H1 (cell line): Measurements from ENCODE around the gene HUWE1. TPM values are rescaled to one million over a fixed set of nuclear protein-coding genes. Genes with fewer than 3 reads are reported as not detected.

Experiments used
- CTCF ChIA-PET: fragments of 300-600 bp; sonication (Branson Sonifier 250); formaldehyde crosslinking; loops from one replicate; lab custom pipeline; 2021; ENCODE audit not compliant: partially characterized antibody; lab: Charles Lee
- POLR2A ChIA-PET: fragments of 300-600 bp; sonication (Branson Sonifier 250); formaldehyde crosslinking; loops from one replicate; lab custom pipeline; 2021; ENCODE audit warnings: inconsistent platforms; ENCODE audit not compliant: partially characterized antibody; lab: Charles Lee
- DNase-seq, 2 experiments: peaks; one replicate each; pipeline versions ENCODE4 v3.0.0 to v3.0.0-alpha.2; 2010 to 2022; ENCODE audit warnings: low spot score in 2 of 2, low read depth in 1 of 2, mixed read lengths in 1 of 2
- FAIRE-seq: peaks from 2 replicates; lab custom pipeline; 2011; peaks lifted over from hg19 to GRCh38; lab: Jason Lieb, UNC
- H2AFZ ChIP-seq: 2 replicates; pipeline ENCODE4 v1.8.1; 2012; ENCODE audit warnings: low read length, inconsistent platforms
- H2AK5ac ChIP-seq: 2 replicates; pipeline ENCODE4 v1.6.1; 2013; ENCODE audit warnings: low read depth, low read length
- H2BK120ac ChIP-seq: replicated peaks from 2 replicates; pipeline ENCODE3; 2013; ENCODE audit warnings: low read depth, low read length, inconsistent platforms
- H2BK12ac ChIP-seq: 2 replicates; pipeline ENCODE4 v1.6.1; 2013; ENCODE audit warnings: low read depth, low read length
- H2BK15ac ChIP-seq: 2 replicates; pipeline ENCODE4 v1.6.1; 2013; ENCODE audit warnings: low read length
- H2BK20ac ChIP-seq: 2 replicates; pipeline ENCODE4 v1.6.1; 2013; ENCODE audit warnings: low read length
- H2BK5ac ChIP-seq: 2 replicates; pipeline ENCODE4 v1.6.1; 2013; ENCODE audit warnings: low read depth, low read length
- H3K14ac ChIP-seq: 2 replicates; pipeline ENCODE4 v1.6.1; 2013; ENCODE audit warnings: inconsistent platforms; ENCODE audit not compliant: insufficient read length
- H3K18ac ChIP-seq: 2 replicates; pipeline ENCODE4 v1.6.1; 2013; ENCODE audit warnings: low read length; ENCODE audit errors: extremely low read depth
- H3K23ac ChIP-seq: 2 replicates; pipeline ENCODE4 v1.6.1; 2013; ENCODE audit warnings: inconsistent platforms; ENCODE audit not compliant: insufficient read length
- H3K23me2 ChIP-seq: 2 replicates; pipeline ENCODE4 v1.6.1; 2013; ENCODE audit warnings: low read depth, low read length
- H3K27ac ChIP-seq: 2 replicates; pipeline ENCODE4 v1.6.1; 2011; ENCODE audit warnings: low read depth, low read length, inconsistent platforms
- H3K27me3 ChIP-seq, 4 experiments: replicated peaks in 1 of 4; 1 replicate in 1 of 4; 2 replicates in 3 of 4; pipeline versions ENCODE4 v1.6.1 to v1.8.1; 2011 to 2013; ENCODE audit warnings: low read length in 3 of 4, mild to moderate bottlenecking in 3 of 4, inconsistent platforms in 2 of 4, mixed read lengths in 2 of 4, moderate library complexity in 1 of 4; ENCODE audit not compliant: control insufficient read depth in 3 of 4, insufficient read depth in 3 of 4; ENCODE audit errors: extremely low read depth in 1 of 4
- H3K36me3 ChIP-seq, 4 experiments: 2 replicates each; pipeline versions ENCODE4 v1.6.1 to v1.8.1; 2011 to 2013; ENCODE audit warnings: mild to moderate bottlenecking in 4 of 4, low read length in 3 of 4, moderate library complexity in 2 of 4, control low read depth in 1 of 4, inconsistent platforms in 1 of 4; ENCODE audit not compliant: insufficient read depth in 4 of 4, control insufficient read depth in 2 of 4
- H3K4ac ChIP-seq: replicated peaks from 2 replicates; pipeline ENCODE3; 2013; ENCODE audit warnings: low read length, low read depth, mixed read lengths, inconsistent platforms; ENCODE audit not compliant: insufficient read length
- H3K4me1 ChIP-seq, 4 experiments: replicated peaks in 1 of 4; 1 replicate in 1 of 4; 2 replicates in 3 of 4; pipeline versions ENCODE4 v1.6.1 to v1.8.1; 2011 to 2013; ENCODE audit warnings: low read length in 3 of 4, inconsistent platforms in 2 of 4, mixed read lengths in 1 of 4; ENCODE audit not compliant: insufficient read depth in 4 of 4, control insufficient read depth in 3 of 4
- H3K4me2 ChIP-seq, 2 experiments: 2 replicates each; pipeline versions ENCODE4 v1.6.1 to v1.8.1; 2011 to 2013; ENCODE audit warnings: low read depth in 2 of 2, low read length in 2 of 2, control low read depth in 1 of 2, inconsistent platforms in 1 of 2, mild to moderate bottlenecking in 1 of 2; ENCODE audit not compliant: insufficient read depth in 1 of 2
- H3K4me3 ChIP-seq, 4 experiments: fragments of 200-600, 300-600 bp in 1 of 4; sonication (generic), shearing (Covaris generic), sonication (Bioruptor Twin) in 1 of 4; 2 replicates each; pipeline versions ENCODE4 v1.5.1 to v1.8.1; 2011 to 2016; ENCODE audit warnings: low read length in 4 of 4, low read depth in 3 of 4, control low read depth in 2 of 4, inconsistent platforms in 2 of 4, mild to moderate bottlenecking in 2 of 4, mixed read lengths in 1 of 4, moderate library complexity in 1 of 4; ENCODE audit not compliant: insufficient read depth in 2 of 4; ENCODE audit errors: extremely low read depth in 1 of 4
- H3K56ac ChIP-seq: replicated peaks from 2 replicates; pipeline ENCODE3; 2013; ENCODE audit warnings: low read depth, mild to moderate bottlenecking, mixed read lengths, low read length, inconsistent platforms; ENCODE audit not compliant: insufficient read length
- H3K79me1 ChIP-seq: 2 replicates; pipeline ENCODE4 v1.6.1; 2013; ENCODE audit warnings: low read depth, low read length, control low read depth
- H3K79me2 ChIP-seq, 2 experiments: 2 replicates each; pipeline versions ENCODE4 v1.6.1 to v1.8.1; 2012 to 2013; ENCODE audit warnings: low read length in 2 of 2, mild to moderate bottlenecking in 2 of 2, inconsistent platforms in 1 of 2; ENCODE audit not compliant: insufficient read depth in 2 of 2, control insufficient read depth in 1 of 2
- H3K9ac ChIP-seq, 4 experiments: replicated peaks in 1 of 4; 1 replicate in 1 of 4; 2 replicates in 3 of 4; pipeline versions ENCODE4 v1.6.1 to v1.8.1; 2011 to 2013; ENCODE audit warnings: low read depth in 3 of 4, low read length in 3 of 4, control low read depth in 2 of 4, mild to moderate bottlenecking in 2 of 4, moderate library complexity in 2 of 4, inconsistent platforms in 1 of 4; ENCODE audit errors: extremely low read depth in 1 of 4
- H3K9me3 ChIP-seq, 2 experiments: 2 replicates each; pipeline versions ENCODE4 v1.6.1 to v1.8.1; 2012 to 2013; ENCODE audit warnings: mild to moderate bottlenecking in 2 of 2, moderate library complexity in 2 of 2, control low read depth in 1 of 2, inconsistent platforms in 1 of 2, low read depth in 1 of 2, low read length in 1 of 2, mixed read lengths in 1 of 2; ENCODE audit not compliant: insufficient read depth in 2 of 2
- H4K20me1 ChIP-seq, 2 experiments: replicated peaks in 1 of 2; 2 replicates each; pipeline versions ENCODE3 to v1.8.1; 2011 to 2013; ENCODE audit warnings: inconsistent platforms in 2 of 2, low read length in 2 of 2, mild to moderate bottlenecking in 1 of 2; ENCODE audit not compliant: insufficient read depth in 2 of 2, control insufficient read depth in 1 of 2
- H4K5ac ChIP-seq: 2 replicates; pipeline ENCODE4 v1.6.1; 2013; ENCODE audit warnings: low read length, low read depth, mixed read lengths, inconsistent platforms; ENCODE audit not compliant: insufficient read length
- H4K8ac ChIP-seq: 2 replicates; pipeline ENCODE4 v1.8.0; 2013; ENCODE audit warnings: mild to moderate bottlenecking, moderate library complexity, low read length, inconsistent platforms; ENCODE audit not compliant: insufficient read depth; ENCODE audit errors: extremely low read depth
- H4K91ac ChIP-seq: replicated peaks from 2 replicates; pipeline ENCODE3; 2013; ENCODE audit warnings: low read length, mixed read lengths, inconsistent platforms; ENCODE audit not compliant: insufficient read length
- BCL11A ChIP-seq, 2 experiments: IDR thresholded peaks; one replicate each; pipeline ENCODE4 v1.6.1; 2011; ENCODE audit warnings: low read depth in 2 of 2, low read length in 2 of 2, mild to moderate bottlenecking in 2 of 2
- CHD1 ChIP-seq: IDR thresholded peaks from 2 replicates; pipeline ENCODE4 v1.6.1; 2012; ENCODE audit warnings: low read depth, low read length, improper control_type of control experiment
- EGR1 ChIP-seq: IDR thresholded peaks from 2 replicates; pipeline ENCODE4 v1.6.1; 2011; ENCODE audit warnings: low read depth, low read length, borderline replicate concordance
- FOSL1 ChIP-seq: IDR thresholded peaks from 2 replicates; pipeline ENCODE4 v1.6.1; 2011; ENCODE audit warnings: mild to moderate bottlenecking, low read depth, low read length, moderate library complexity; ENCODE audit not compliant: insufficient read depth
- KDM1A ChIP-seq: fragments of 200-600, 300-600 bp; sonication (generic); IDR thresholded peaks from 2 replicates; pipeline ENCODE4 v1.7.1; 2016; ENCODE audit warnings: mild to moderate bottlenecking, low read length, borderline replicate concordance
- KDM4A ChIP-seq: IDR thresholded peaks from one replicate; pipeline ENCODE4 v1.7.1; 2012; ENCODE audit warnings: low read depth, mild to moderate bottlenecking, moderate library complexity, low read length, inconsistent platforms; ENCODE audit not compliant: severe bottlenecking
- MAFK ChIP-seq: IDR thresholded peaks from 2 replicates; pipeline ENCODE4 v1.6.1; 2012; ENCODE audit warnings: low read depth, mild to moderate bottlenecking, improper control_type of control experiment, low read length
- NRF1 ChIP-seq: IDR thresholded peaks from 2 replicates; pipeline ENCODE4 v1.6.1; 2011; ENCODE audit warnings: mild to moderate bottlenecking, low read depth, low read length, improper control_type of control experiment
- RAD21 ChIP-seq, 2 experiments: IDR thresholded peaks in 1 of 2; conservative IDR thresholded peaks in 1 of 2; 2 replicates each; pipeline ENCODE4 v1.6.1; 2011; ENCODE audit warnings: low read depth in 2 of 2, low read length in 2 of 2, improper control_type of control experiment in 1 of 2, inconsistent platforms in 1 of 2, mild to moderate bottlenecking in 1 of 2, moderate library complexity in 1 of 2
- RBBP5 ChIP-seq: IDR thresholded peaks from 2 replicates; pipeline ENCODE4 v1.7.1; 2012; ENCODE audit warnings: low read depth, mild to moderate bottlenecking, inconsistent platforms, low read length, moderate library complexity, borderline replicate concordance
- RNF2 ChIP-seq: fragments of 200-900, 300-1000 bp; sonication (generic); IDR thresholded peaks from 2 replicates; pipeline ENCODE4 v1.7.1; 2016; ENCODE audit warnings: borderline replicate concordance, low read depth, mild to moderate bottlenecking, antibody characterized with exemption, low read length; ENCODE audit not compliant: poor library complexity, severe bottlenecking; ENCODE audit errors: missing control alignments
- RXRA ChIP-seq: IDR thresholded peaks from 2 replicates; pipeline ENCODE4 v1.6.1; 2011; ENCODE audit warnings: low read depth, mild to moderate bottlenecking, low read length, moderate library complexity; ENCODE audit not compliant: insufficient read depth
- SP1 ChIP-seq: IDR thresholded peaks from 2 replicates; pipeline ENCODE4 v1.6.1; 2011; ENCODE audit warnings: low read depth, low read length
- TAF1 ChIP-seq: IDR thresholded peaks from 2 replicates; pipeline ENCODE4 v1.6.1; 2011; ENCODE audit warnings: mild to moderate bottlenecking, low read depth, low read length
- TBP ChIP-seq: IDR thresholded peaks from 2 replicates; pipeline ENCODE4 v1.6.1; 2011; ENCODE audit warnings: low read depth, low read length, improper control_type of control experiment
- WGBS, 2 experiments: shearing (Covaris generic) in 1 of 2; methylation state at CpG; one replicate each; pipeline versions ENCODE4 v1.1.6 to v1.1.7; 2013 to 2015; ENCODE audit warnings: low lambda C conversion rate in 2 of 2, mixed read lengths in 2 of 2, inconsistent platforms in 1 of 2, low coverage in 1 of 2, missing lambda C conversion rate in 1 of 2; ENCODE audit not compliant: insufficient replicate concordance in 2 of 2, insufficient coverage in 1 of 2, insufficient read length in 1 of 2; ENCODE audit errors: extremely low coverage in 1 of 2, missing lambda C conversion rate in 1 of 2; 5-methylcytosine and 5-hydroxymethylcytosine counted together
- polyA plus RNA-seq, 7 experiments: library from polyadenylated mRNA; depleted of rRNA in 3 of 7; stranded (reverse) in 5 of 7; unstranded in 2 of 7; fragments of >200 nt in 5 of 7; fragments of 200-250 nt in 2 of 7; gene quantifications; 1 replicate in 5 of 7; 2 replicates in 1 of 7; 4 replicates in 1 of 7; pipeline versions ENCODE4 v1.2.1 to v1.2.3, GENCODE V29; 2011 to 2013; ENCODE audit warnings: missing spikeins in 2 of 7, mixed read lengths in 2 of 7
- total RNA-seq: library from RNA; stranded (reverse); fragmentation: NEBNext Ultra II Directional; extraction: Animal tissue kit (Norgen Biotek cat#: 25700); gene quantifications from 2 replicates; pipeline ENCODE4 v1.2.1, GENCODE V29; 2021

Gene HUWE1
- total and polyA plus RNA-seq, 2 of the 8 experiments (the other 6 are each of a cell fraction or from before 2014, with no cell fraction given) = 114 to 252 TPM

DNA sequence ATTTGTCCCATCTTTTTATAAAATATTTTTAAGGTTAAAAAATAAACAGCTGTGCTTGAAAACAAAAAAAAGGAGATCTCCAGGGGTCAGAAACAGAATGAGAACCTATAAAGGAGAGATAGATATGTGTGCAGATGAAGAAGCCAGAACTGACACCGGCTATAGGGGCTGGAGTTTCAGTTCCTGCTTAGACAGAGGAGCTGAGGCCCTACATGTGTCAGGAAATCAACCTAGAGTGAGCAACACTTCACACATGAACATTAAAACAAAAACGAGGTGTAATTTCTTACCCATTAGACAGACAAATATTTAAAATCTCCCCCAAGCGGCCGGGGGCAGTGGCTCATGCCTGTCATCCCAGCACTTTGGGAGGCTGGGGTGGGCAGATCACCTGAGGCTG is 17.8 kb upstream of the HUWE1 start:
- no peak for FAIRE-seq
- CTCF ChIA-PET = no interaction called here
- TF ChIP-seq SP1 = no peak
- TF ChIP-seq CHD1 = no peak
- no peak for TF ChIP-seq RAD21 (IDR thresholded peaks at IDR 0.05 in 1 of 2, conservative IDR thresholded peaks at IDR 0.05 in 1 of 2; ENCODE audit: low read depth in 2 of 2, low read length in 2 of 2)
- TF ChIP-seq TAF1 = no peak
- TF ChIP-seq RNF2 = no peak
- TF ChIP-seq RBBP5 = no peak
- TF ChIP-seq RXRA = no peak
- TF ChIP-seq TBP = no peak
- no peak for TF ChIP-seq KDM1A
- no peak for TF ChIP-seq BCL11A (IDR thresholded peaks at IDR 0.05; ENCODE audit: low read depth in 2 of 2, low read length in 2 of 2)
- no peak for TF ChIP-seq MAFK
- no peak for TF ChIP-seq EGR1
- TF ChIP-seq NRF1 = no peak
- TF ChIP-seq KDM4A = no peak
- no peak for TF ChIP-seq FOSL1

More for the DNA sequence above, 17.8 kb upstream of the HUWE1 start:
- no peak overlapping the region for H3K4me2 ChIP-seq
- no peak overlapping the region for H2BK20ac ChIP-seq
- no peak overlapping the region for H3K56ac ChIP-seq
- H4K8ac ChIP-seq = no peak overlapping the region
- H2BK120ac ChIP-seq = no peak overlapping the region
- 90% methylated on average over 3 of the region's 4 CpGs; no CpG with 5 or more reads in 1 of the 2 experiments for WGBS, 2 experiments
- H3K27ac ChIP-seq = no peak overlapping the region
- no peaks in the 10 kb centered on the region for H3K36me3 ChIP-seq
- H3K79me2 ChIP-seq = no peaks in the 10 kb centered on the region
- no peaks in the 10 kb centered on the region for H3K9me3 ChIP-seq
- no peak overlapping the region for H4K5ac ChIP-seq
- H3K4me3 ChIP-seq = no peak overlapping the region
- no peaks in the 10 kb centered on the region for H3K27me3 ChIP-seq
- H3K18ac ChIP-seq = no peak overlapping the region
- no peak overlapping the region for H2BK12ac ChIP-seq
- no peak overlapping the region for H2AFZ ChIP-seq
- H3K4me1 ChIP-seq = no peaks in the 10 kb centered on the region
- no peak overlapping the region for H2BK5ac ChIP-seq
- no peaks in the 10 kb centered on the region for H4K20me1 ChIP-seq
- H3K23ac ChIP-seq = no peak overlapping the region
- no peaks in the 10 kb centered on the region for H3K23me2 ChIP-seq
- H3K79me1 ChIP-seq = no peaks in the 10 kb centered on the region
- POLR2A ChIA-PET = interaction anchor here (1.0 kb wide), 1 partner anchor 18 kb away, joined by 4 read pairs; the partner anchor contains the start of gene HUWE1
- DNase-seq = no peak
- no peak overlapping the region for H3K14ac ChIP-seq
- no peak overlapping the region for H2BK15ac ChIP-seq
- H4K91ac ChIP-seq = no peak overlapping the region
- no peak overlapping the region for H2AK5ac ChIP-seq
- H3K4ac ChIP-seq = no peak overlapping the region
- H3K9ac ChIP-seq = no peak overlapping the region
